Ovary (tissue), 3 donors: ENCODE data around the gene CENPO.
"Not testable (repeated sequence)": the region's sequence is repeated elsewhere in the genome, so short reads cannot be mapped to it uniquely, and the experiment has no call there.

Source experiments
- EP300 ChIP-seq: sonication (generic); formaldehyde crosslinking; IDR thresholded peaks from one replicate; pipeline ENCODE4 v1.6.1; 2017; ENCODE audit warnings: antibody characterized with exemption
- POLR2A ChIP-seq: fragments of 450-650 bp; IDR thresholded peaks from one replicate; pipeline ENCODE4 v1.6.1; 2017; ENCODE audit warnings: antibody characterized with exemption, mild to moderate bottlenecking, moderate library complexity
- TF ChIP-seq, protein P1 (sequence below), 3 donors: fragments of 450-650 bp in 2 of 3; fragments of 200-600 bp in 1 of 3; IDR thresholded peaks; one replicate each; pipeline versions ENCODE4 v1.5.1 to v1.8.0; 2016 to 2022; ENCODE audit warnings: antibody characterized with exemption in 3 of 3, mild to moderate bottlenecking in 1 of 3
- donor health status: DM: no; HTN: no; CAD: no.

DNA sequence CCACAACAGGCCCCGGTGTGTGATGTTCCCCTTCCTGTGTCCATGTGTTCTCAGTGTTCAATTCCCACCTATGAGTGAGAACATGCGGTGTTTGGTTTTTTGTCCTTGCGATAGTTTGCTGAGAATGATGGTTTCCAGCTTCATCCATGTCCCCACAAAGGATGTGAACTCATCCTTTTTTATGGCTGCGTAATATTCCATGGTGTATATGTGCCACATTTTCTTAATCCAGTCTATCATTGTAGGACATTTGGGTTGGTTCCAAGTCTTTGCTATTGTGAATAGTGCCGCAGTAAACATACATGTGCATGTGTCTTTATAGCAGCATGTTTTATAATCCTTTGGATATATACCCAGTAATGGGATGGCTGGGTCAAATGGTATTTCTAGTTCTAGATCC lies 7.3 kb downstream of the CENPO start:
- TF ChIP-seq, protein P1, sequence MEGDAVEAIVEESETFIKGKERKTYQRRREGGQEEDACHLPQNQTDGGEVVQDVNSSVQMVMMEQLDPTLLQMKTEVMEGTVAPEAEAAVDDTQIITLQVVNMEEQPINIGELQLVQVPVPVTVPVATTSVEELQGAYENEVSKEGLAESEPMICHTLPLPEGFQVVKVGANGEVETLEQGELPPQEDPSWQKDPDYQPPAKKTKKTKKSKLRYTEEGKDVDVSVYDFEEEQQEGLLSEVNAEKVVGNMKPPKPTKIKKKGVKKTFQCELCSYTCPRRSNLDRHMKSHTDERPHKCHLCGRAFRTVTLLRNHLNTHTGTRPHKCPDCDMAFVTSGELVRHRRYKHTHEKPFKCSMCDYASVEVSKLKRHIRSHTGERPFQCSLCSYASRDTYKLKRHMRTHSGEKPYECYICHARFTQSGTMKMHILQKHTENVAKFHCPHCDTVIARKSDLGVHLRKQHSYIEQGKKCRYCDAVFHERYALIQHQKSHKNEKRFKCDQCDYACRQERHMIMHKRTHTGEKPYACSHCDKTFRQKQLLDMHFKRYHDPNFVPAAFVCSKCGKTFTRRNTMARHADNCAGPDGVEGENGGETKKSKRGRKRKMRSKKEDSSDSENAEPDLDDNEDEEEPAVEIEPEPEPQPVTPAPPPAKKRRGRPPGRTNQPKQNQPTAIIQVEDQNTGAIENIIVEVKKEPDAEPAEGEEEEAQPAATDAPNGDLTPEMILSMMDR (IDR thresholded peaks at IDR 0.05): not testable (repeated sequence)
- not testable (repeated sequence) for TF ChIP-seq POLR2A, EP300
